GM12892 (cell line): ENCODE results near the gene MB21D2.

Experiments used
- POLR2A ChIP-seq: IDR thresholded peaks from 2 replicates; pipeline ENCODE4 v1.6.1; 2011; ENCODE audit warnings: low read depth, low read length, control low read depth
- POLR2AphosphoS5 ChIP-seq: IDR thresholded peaks from 2 replicates; pipeline ENCODE4 v1.6.1; 2011; ENCODE audit warnings: low read depth, low read length, control low read depth
- TAF1 ChIP-seq: IDR thresholded peaks from 2 replicates; pipeline ENCODE4 v1.6.1; 2011; ENCODE audit warnings: low read depth, mild to moderate bottlenecking, control low read depth, low read length, borderline replicate concordance

GRCh38 chr3:192884777-192885773 lies 32.6 kb downstream of the MB21D2 start:
- TF ChIP-seq POLR2A (no peak), POLR2AphosphoS5 (no peak), TAF1 (no peak)
